Spinal cord (tissue), 10 donors: ENCODE measurements around the gene OR2AP1. TPM values are rescaled to one million over a fixed set of nuclear protein-coding genes. Genes with fewer than 3 reads are reported as not detected.

Source experiments
- DNase-seq, 6 donors: peaks; one replicate each; pipeline versions ENCODE4 v3.0.0 to v3.0.0-alpha.2; 2013 to 2015; ENCODE audit warnings: low spot score in 6 of 6, low read depth in 4 of 6
- H3K27ac ChIP-seq: one replicate; pipeline ENCODE4 v1.5.1; 2013; ENCODE audit warnings: low read depth, low read length, control low read depth
- H3K27me3 ChIP-seq: one replicate; pipeline ENCODE4 v1.6.1; 2013; ENCODE audit warnings: low read length; ENCODE audit not compliant: control insufficient read depth, insufficient read depth
- H3K36me3 ChIP-seq: one replicate; pipeline ENCODE4 v1.6.1; 2013; ENCODE audit warnings: low read length; ENCODE audit not compliant: control insufficient read depth, insufficient read depth
- H3K4me1 ChIP-seq: one replicate; pipeline ENCODE4 v1.6.1; 2013; ENCODE audit warnings: low read length; ENCODE audit not compliant: control insufficient read depth, insufficient read depth
- H3K4me3 ChIP-seq: one replicate; pipeline ENCODE4 v1.5.1; 2013; ENCODE audit warnings: low read depth, low read length, control low read depth
- H3K9me3 ChIP-seq: one replicate; pipeline ENCODE4 v1.6.1; 2013; ENCODE audit warnings: low read length; ENCODE audit not compliant: control insufficient read depth, insufficient read depth
- WGBS: methylation state at CpG from one replicate; pipeline ENCODE4 v1.1.5; 2013; ENCODE audit warnings: missing lambda C conversion rate; ENCODE audit not compliant: insufficient coverage; 5-methylcytosine and 5-hydroxymethylcytosine counted together
- polyA plus RNA-seq, 2 donors: library from polyadenylated mRNA; unstranded; fragments of 120-200 nt; gene quantifications; one replicate each; pipeline ENCODE4 v1.2.1, GENCODE V29; 2013; ENCODE audit not compliant: insufficient read length in 2 of 2
- total RNA-seq, 2 donors: library from RNA; depleted of rRNA in 1 of 2; stranded (reverse); fragments of 120-200 nt in 1 of 2; fragments of >200 nt in 1 of 2; gene quantifications; one replicate each; pipeline versions ENCODE4 v1.2.3 to v1.2.4, GENCODE V29; 2013 to 2014
- donor health status: healthy.

OR2AP1 gene
- total and polyA plus RNA-seq, 4 donors: not detected

DNA sequence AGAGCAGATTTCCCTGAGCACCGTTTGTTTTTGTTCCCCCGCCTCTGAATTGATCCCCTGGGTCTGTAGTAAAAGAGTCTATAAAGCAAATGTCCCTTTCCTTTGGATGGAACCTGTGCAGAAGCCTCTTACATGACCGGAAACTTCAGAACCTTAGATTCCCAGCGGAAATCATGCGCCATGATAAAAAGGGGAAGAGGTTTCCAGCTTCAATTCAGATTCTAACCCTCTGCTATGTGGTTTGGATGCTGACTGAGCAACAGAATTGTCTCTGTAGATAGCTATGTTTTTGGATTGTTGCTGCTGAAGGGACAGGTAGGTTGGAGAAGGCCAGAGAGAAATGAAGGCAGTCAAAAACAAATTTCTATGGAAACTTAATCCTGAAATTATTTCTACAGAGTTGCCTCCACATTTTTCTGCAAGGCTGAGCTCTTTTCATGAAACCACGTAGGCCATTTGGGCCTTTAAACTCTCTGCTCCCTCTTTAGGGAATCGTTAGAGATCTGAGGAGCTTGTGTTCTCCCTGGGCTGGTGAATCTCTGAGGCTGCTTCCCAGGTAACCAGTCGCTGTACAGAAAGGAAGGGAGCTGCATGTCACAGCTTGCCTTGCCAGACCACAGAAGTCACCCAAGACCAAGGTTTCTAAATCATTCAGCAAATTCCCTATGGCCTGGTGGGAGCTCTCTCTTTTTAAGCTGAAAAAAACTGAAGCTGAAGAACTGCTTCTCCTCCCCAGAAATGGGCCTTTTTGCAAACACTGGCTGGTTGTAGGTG lies 35.7 kb downstream of the OR2AP1 start:
- no peaks in the 10 kb centered on the region for H3K27me3 ChIP-seq
- peak in 1 of 6 donors; percentile 29 for DNase-seq
- no peaks in the 10 kb centered on the region for H3K9me3 ChIP-seq
- no peaks in the 10 kb centered on the region for H3K4me1 ChIP-seq
- no peak overlapping the region for H3K4me3 ChIP-seq
- no peak overlapping the region for H3K27ac ChIP-seq
- 48% methylated on average over 7 of the region's 8 CpGs for WGBS
- H3K36me3 ChIP-seq: no peaks in the 10 kb centered on the region

DNA sequence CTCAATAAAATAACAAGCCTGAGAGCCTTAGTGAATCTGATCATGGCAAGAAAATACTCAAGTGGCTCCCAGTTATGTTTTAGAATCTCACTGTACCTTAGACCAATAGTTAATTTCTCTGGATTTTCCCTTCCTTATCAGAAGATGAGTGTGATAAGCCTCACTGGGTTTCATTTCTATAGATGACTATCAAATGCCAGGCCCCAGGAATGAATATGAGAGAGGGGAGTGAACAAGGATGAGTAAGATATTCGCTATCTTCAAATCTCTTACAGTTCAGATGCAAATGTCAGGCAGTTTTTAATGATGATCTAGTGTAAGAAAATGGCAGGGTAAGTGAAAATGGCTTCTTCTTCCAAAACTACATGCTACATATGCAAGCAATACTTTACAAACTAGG lies 38.3 kb downstream of the OR2AP1 start:
- H3K27me3 ChIP-seq: no peaks in the 10 kb centered on the region
- no CpG with 5 or more reads among the region's 1 CpG for WGBS
- no peak overlapping the region for H3K4me3 ChIP-seq
- no peaks in the 10 kb centered on the region for H3K4me1 ChIP-seq
- no peak for DNase-seq
- no peaks in the 10 kb centered on the region for H3K36me3 ChIP-seq
- H3K9me3 ChIP-seq: no peaks in the 10 kb centered on the region
- H3K27ac ChIP-seq: no peak overlapping the region

DNA sequence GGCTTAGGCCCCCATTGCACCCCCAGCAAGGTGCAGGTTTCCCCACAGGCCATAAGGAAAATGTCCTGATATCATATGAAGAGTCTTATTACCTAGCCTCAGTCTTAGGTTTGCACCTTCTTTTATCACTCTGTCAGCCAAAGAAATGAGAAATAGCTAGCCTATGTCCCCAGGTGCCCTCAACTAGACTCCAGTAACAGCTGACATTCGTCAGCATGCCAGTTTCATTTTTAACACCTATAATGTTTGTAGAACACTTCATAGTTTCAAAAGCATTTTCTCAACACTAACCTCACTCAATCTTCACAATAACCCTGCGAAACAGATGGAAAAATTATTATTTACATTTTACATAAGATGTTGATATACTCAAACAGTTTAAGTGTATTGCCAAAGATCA lies 40.4 kb downstream of the OR2AP1 start:
- 71% methylated on average over 1 of the region's 2 CpGs for WGBS
- Histone ChIP-seq H3K36me3 (no peaks in the 10 kb centered on the region), H3K4me3 (no peak overlapping the region), H3K9me3 (peaks cover 5% of the 10 kb centered on the region), H3K27ac (no peak overlapping the region), H3K4me1 (no peaks in the 10 kb centered on the region), H3K27me3 (no peaks in the 10 kb centered on the region)
- DNase-seq: no peak

DNA sequence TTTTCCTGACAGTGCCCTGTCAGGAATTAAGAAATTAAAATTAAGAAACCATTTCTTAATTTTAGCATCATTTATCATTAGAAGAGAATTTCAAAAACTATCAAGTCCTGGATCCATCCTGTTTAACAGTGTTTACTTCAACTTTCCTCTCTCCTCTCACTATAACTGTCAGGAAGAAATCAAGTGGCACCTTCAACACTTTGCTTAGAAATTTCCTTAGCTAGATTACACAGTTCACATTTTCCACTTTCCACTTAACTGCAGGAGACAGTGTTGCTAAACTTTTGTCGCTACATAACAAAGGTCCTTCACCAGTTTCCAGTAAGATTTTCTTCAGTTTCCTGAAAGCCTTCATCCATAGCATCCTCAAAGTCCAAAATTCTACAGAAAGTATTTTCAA lies 42.5 kb downstream of the OR2AP1 start:
- no peak overlapping the region for H3K27ac ChIP-seq
- no peaks in the 10 kb centered on the region for H3K27me3 ChIP-seq
- no peaks in the 10 kb centered on the region for H3K36me3 ChIP-seq
- no peak for DNase-seq
- 100% methylated on average over 1 of the region's 1 CpG for WGBS
- H3K9me3 ChIP-seq: peaks cover 5% of the 10 kb centered on the region
- no peaks in the 10 kb centered on the region for H3K4me1 ChIP-seq
- no peak overlapping the region for H3K4me3 ChIP-seq

DNA sequence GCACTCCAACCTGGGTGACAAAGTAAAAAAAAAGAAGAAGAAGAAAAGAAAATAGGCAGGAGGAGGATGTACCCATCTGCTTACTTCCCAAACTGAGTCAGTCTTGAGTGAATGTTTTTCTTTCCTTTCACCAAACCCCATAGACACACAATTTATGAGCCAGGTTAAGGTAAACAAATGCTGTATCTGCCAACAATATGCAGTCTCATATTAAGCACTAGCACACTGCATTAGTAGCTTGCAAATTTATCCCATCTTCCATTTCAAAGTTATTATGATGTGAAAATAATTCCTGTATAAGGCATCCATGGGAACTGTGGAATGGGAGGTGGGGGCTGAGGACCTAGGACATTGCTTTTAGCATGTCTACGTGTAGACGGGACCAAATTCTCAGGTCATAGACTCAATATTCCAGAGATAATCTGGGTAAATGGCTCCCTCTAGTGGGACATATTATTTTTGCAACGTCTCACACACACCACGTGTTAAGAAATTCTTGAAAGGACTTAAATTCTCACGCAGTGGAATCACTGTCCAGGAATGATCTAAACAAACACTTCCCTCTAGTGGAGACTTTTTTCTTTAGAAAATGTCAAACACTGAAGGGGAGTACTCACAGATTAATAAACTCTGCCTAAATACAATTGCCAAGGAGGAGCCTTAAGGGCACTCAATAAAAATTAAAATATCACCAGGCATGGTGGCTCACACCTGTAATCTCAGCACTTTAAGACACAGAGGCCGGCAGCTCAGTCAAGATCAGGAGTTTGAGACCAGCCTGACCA lies 47.3 kb downstream of the OR2AP1 start:
- Histone ChIP-seq H3K27me3 (no peaks in the 10 kb centered on the region), H3K36me3 (no peaks in the 10 kb centered on the region), H3K27ac (no peak overlapping the region), H3K4me3 (no peak overlapping the region), H3K4me1 (no peaks in the 10 kb centered on the region), H3K9me3 (peaks cover 5% of the 10 kb centered on the region)
- DNase-seq: peak; percentile 77 to 97 (median 83)
- no CpG with 5 or more reads among the region's 6 CpGs for WGBS

DNA sequence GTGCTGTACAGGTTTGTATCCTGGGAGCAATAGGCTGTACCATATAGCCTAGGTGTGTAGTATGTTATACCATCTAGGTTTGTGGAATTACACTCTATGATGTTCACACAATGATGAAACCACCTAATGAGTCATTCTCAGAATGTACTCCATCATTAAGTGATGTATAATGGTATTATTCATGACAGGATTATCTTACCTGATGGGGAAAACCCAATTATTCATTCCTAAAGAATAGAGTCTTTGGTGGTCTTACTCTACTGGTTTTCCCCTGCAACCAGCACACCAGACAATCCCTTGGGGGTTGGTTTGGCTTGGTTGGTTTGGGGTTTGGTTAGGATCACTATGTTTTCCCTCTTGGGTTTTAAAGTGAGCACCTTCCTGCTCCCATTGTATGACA lies 51.8 kb downstream of the OR2AP1 start:
- DNase-seq: no peak
- H3K36me3 ChIP-seq: no peaks in the 10 kb centered on the region

More for the DNA sequence above, 51.8 kb downstream of the OR2AP1 start:
- Histone ChIP-seq H3K9me3 (no peaks in the 10 kb centered on the region), H3K4me3 (no peak overlapping the region), H3K27ac (no peak overlapping the region), H3K4me1 (no peaks in the 10 kb centered on the region), H3K27me3 (no peaks in the 10 kb centered on the region)

Other genes with a start within 250 kb of the OR2AP1 start
- gene OR6C3, start 241.7 kb upstream of the OR2AP1 start, total RNA-seq: not detected
- gene OR6C3, start 241.7 kb upstream of the OR2AP1 start, polyA plus RNA-seq: not detected
- not detected for gene OR6C75, start 209.5 kb upstream of the OR2AP1 start, total RNA-seq
- gene OR6C75, start 209.5 kb upstream of the OR2AP1 start, polyA plus RNA-seq: under 1 TPM in 1 of 2 donors, not detected in 1; 0.11 TPM
- gene OR6C65, start 171.9 kb upstream of the OR2AP1 start, total RNA-seq: not detected
- gene OR6C65, start 171.9 kb upstream of the OR2AP1 start, polyA plus RNA-seq: not detected
- not detected for gene OR6C76, start 146.2 kb upstream of the OR2AP1 start, total RNA-seq
- gene OR6C76, start 146.2 kb upstream of the OR2AP1 start, polyA plus RNA-seq: not detected
- not detected for gene OR6C2, start 128.4 kb upstream of the OR2AP1 start, total RNA-seq
- not detected for gene OR6C2, start 128.4 kb upstream of the OR2AP1 start, polyA plus RNA-seq
- gene OR6C70, start 102.3 kb upstream of the OR2AP1 start, total RNA-seq: not detected
- not detected for gene OR6C70, start 102.3 kb upstream of the OR2AP1 start, polyA plus RNA-seq
- gene OR6C68, start 80.1 kb upstream of the OR2AP1 start, total RNA-seq: not detected
- not detected for gene OR6C68, start 80.1 kb upstream of the OR2AP1 start, polyA plus RNA-seq
- gene OR6C4, start 22.9 kb upstream of the OR2AP1 start, total RNA-seq: not detected
- not detected for gene OR6C4, start 22.9 kb upstream of the OR2AP1 start, polyA plus RNA-seq
- gene OR10P1, start 64.4 kb downstream of the OR2AP1 start, total RNA-seq: not detected
- not detected for gene OR10P1, start 64.4 kb downstream of the OR2AP1 start, polyA plus RNA-seq
- gene ITGA7, start 135.4 kb downstream of the OR2AP1 start, total RNA-seq: 10 to 100 TPM; 34.4 to 44.2 TPM
- gene ITGA7, start 135.4 kb downstream of the OR2AP1 start, polyA plus RNA-seq: 100 to 1,000 TPM in 1 of 2 donors, 10 to 100 TPM in 1; 88.6 to 115 TPM
- 100 to 1,000 TPM in 1 of 2 donors, 10 to 100 TPM in 1; 45.7 to 187 TPM for gene BLOC1S1, start 143.6 kb downstream of the OR2AP1 start, total RNA-seq
- gene BLOC1S1, start 143.6 kb downstream of the OR2AP1 start, polyA plus RNA-seq: 100 to 1,000 TPM; 142 to 154 TPM
- 10 to 100 TPM in 1 of 2 donors, 1 to 10 TPM in 1; 7.7 to 15.4 TPM for gene RDH5, start 147.9 kb downstream of the OR2AP1 start, total RNA-seq
- gene RDH5, start 147.9 kb downstream of the OR2AP1 start, polyA plus RNA-seq: 10 to 100 TPM in 1 of 2 donors, 1 to 10 TPM in 1; 9.2 to 18.3 TPM
- gene CD63, start 156.5 kb downstream of the OR2AP1 start, total RNA-seq: 100 to 1,000 TPM; 419 to 943 TPM
- gene CD63, start 156.5 kb downstream of the OR2AP1 start, polyA plus RNA-seq: 100 to 1,000 TPM; 485 to 576 TPM
- 10 to 100 TPM in 1 of 2 donors, 1 to 10 TPM in 1; 9.6 to 10.1 TPM for gene GDF11, start 170.7 kb downstream of the OR2AP1 start, total RNA-seq
- gene GDF11, start 170.7 kb downstream of the OR2AP1 start, polyA plus RNA-seq: 10 to 100 TPM; 32.3 to 36.1 TPM
- gene SARNP, start 245.3 kb downstream of the OR2AP1 start, total RNA-seq: 10 to 100 TPM; 52.9 to 98.1 TPM
- gene SARNP, start 245.3 kb downstream of the OR2AP1 start, polyA plus RNA-seq: 10 to 100 TPM; 86.5 to 95.9 TPM
- gene ORMDL2, start 245.6 kb downstream of the OR2AP1 start, total RNA-seq: 10 to 100 TPM; 12.6 to 29.9 TPM
- gene ORMDL2, start 245.6 kb downstream of the OR2AP1 start, polyA plus RNA-seq: 10 to 100 TPM; 23.4 to 25.7 TPM